Liver (tissue), 9 donors: ENCODE measurements around the gene RTN1. TPM values are rescaled to one million over a fixed set of nuclear protein-coding genes. Genes with fewer than 3 reads are reported as not detected.

Experiments used
- DNase-seq: peaks from one replicate; pipeline ENCODE4 v3.0.0-alpha.2; 2017; ENCODE audit warnings: low spot score
- H3K27ac ChIP-seq, 2 donors: one replicate each; pipeline ENCODE4 v1.7.0; 2013; ENCODE audit warnings: inconsistent platforms in 2 of 2, low read length in 2 of 2, control low read depth in 1 of 2, low read depth in 1 of 2, mild to moderate bottlenecking in 1 of 2
- H3K27me3 ChIP-seq, 4 donors: one replicate each; pipeline versions ENCODE4 v1.6.1 to v1.7.0; 2013; ENCODE audit warnings: low read length in 3 of 4, inconsistent platforms in 1 of 4, mild to moderate bottlenecking in 1 of 4, moderate library complexity in 1 of 4; ENCODE audit not compliant: control insufficient read depth in 4 of 4, insufficient read depth in 4 of 4
- H3K36me3 ChIP-seq, 4 donors: one replicate each; pipeline versions ENCODE4 v1.6.1 to v1.7.0; 2013; ENCODE audit warnings: low read length in 3 of 4, mild to moderate bottlenecking in 3 of 4, low read depth in 1 of 4, moderate library complexity in 1 of 4; ENCODE audit not compliant: control insufficient read depth in 4 of 4, insufficient read depth in 3 of 4
- H3K4me1 ChIP-seq, 4 donors: one replicate each; pipeline versions ENCODE4 v1.6.1 to v1.7.0; 2013; ENCODE audit warnings: low read length in 3 of 4, mild to moderate bottlenecking in 3 of 4, moderate library complexity in 1 of 4; ENCODE audit not compliant: control insufficient read depth in 4 of 4, insufficient read depth in 4 of 4
- H3K4me3 ChIP-seq, 3 donors: one replicate each; pipeline versions ENCODE4 v1.6.1 to v1.7.0; 2013; ENCODE audit warnings: low read length in 3 of 3, control low read depth in 1 of 3, low read depth in 1 of 3, mild to moderate bottlenecking in 1 of 3
- H3K9ac ChIP-seq, 2 donors: one replicate each; pipeline ENCODE4 v1.7.0; 2013; ENCODE audit warnings: low read length in 2 of 2, mild to moderate bottlenecking in 2 of 2, moderate library complexity in 2 of 2, control low read depth in 1 of 2, low read depth in 1 of 2
- H3K9me3 ChIP-seq, 4 donors: one replicate each; pipeline versions ENCODE4 v1.6.1 to v1.7.0; 2013; ENCODE audit warnings: low read length in 3 of 4; ENCODE audit not compliant: control insufficient read depth in 4 of 4
- ATF3 ChIP-seq: IDR thresholded peaks from 2 replicates; pipeline ENCODE4 v1.6.1; 2016; ENCODE audit warnings: antibody characterized with exemption
- CTCF ChIP-seq: fragments of 150-350 bp; IDR thresholded peaks from 2 replicates; pipeline ENCODE4 v1.5.1; 2017; ENCODE audit warnings: improper control_type of control experiment, low read depth, low read length; ENCODE audit not compliant: missing input control
- EGR1 ChIP-seq, 2 donors: IDR thresholded peaks; 2 replicates each; pipeline ENCODE4 v1.6.1; 2016 to 2018; ENCODE audit warnings: antibody characterized with exemption in 2 of 2, low read depth in 2 of 2
- FOXA1 ChIP-seq: IDR thresholded peaks from 2 replicates; pipeline ENCODE4 v1.6.1; 2016; ENCODE audit warnings: antibody characterized with exemption
- FOXA2 ChIP-seq: IDR thresholded peaks from 2 replicates; pipeline ENCODE4 v1.6.1; 2016; ENCODE audit warnings: antibody characterized with exemption
- GABPA ChIP-seq, 2 donors: IDR thresholded peaks in 1 of 2; conservative IDR thresholded peaks in 1 of 2; 2 replicates each; pipeline ENCODE4 v1.6.1; 2016; ENCODE audit warnings: antibody characterized with exemption in 2 of 2, mild to moderate bottlenecking in 1 of 2, moderate library complexity in 1 of 2
- HNF4A ChIP-seq, 2 donors: conservative IDR thresholded peaks; 2 replicates each; pipeline ENCODE4 v1.6.1; 2016; ENCODE audit warnings: antibody characterized with exemption in 2 of 2, mild to moderate bottlenecking in 2 of 2
- HNF4G ChIP-seq: IDR thresholded peaks from 2 replicates; pipeline ENCODE4 v1.6.1; 2016; ENCODE audit warnings: antibody characterized with exemption
- JUND ChIP-seq, 2 donors: IDR thresholded peaks; 2 replicates each; pipeline ENCODE4 v1.6.1; 2016; ENCODE audit warnings: antibody characterized with exemption in 2 of 2
- MAX ChIP-seq: IDR thresholded peaks from 2 replicates; pipeline ENCODE4 v1.6.1; 2016; ENCODE audit warnings: antibody characterized with exemption
- NR2F2 ChIP-seq: IDR thresholded peaks from 2 replicates; pipeline ENCODE4 v1.6.1; 2016; ENCODE audit warnings: antibody characterized with exemption
- RAD21 ChIP-seq, 2 donors: IDR thresholded peaks; 2 replicates each; pipeline ENCODE4 v1.6.1; 2016; ENCODE audit warnings: antibody characterized with exemption in 2 of 2, mild to moderate bottlenecking in 2 of 2
- REST ChIP-seq: IDR thresholded peaks from 2 replicates; pipeline ENCODE4 v1.6.1; 2016; ENCODE audit warnings: antibody characterized with exemption, mild to moderate bottlenecking
- RXRA ChIP-seq, 2 donors: IDR thresholded peaks; 2 replicates each; pipeline ENCODE4 v1.6.1; 2017 to 2018; ENCODE audit warnings: antibody characterized with exemption in 2 of 2, mild to moderate bottlenecking in 1 of 2
- SP1 ChIP-seq: IDR thresholded peaks from 2 replicates; pipeline ENCODE4 v1.6.1; 2018; ENCODE audit warnings: antibody characterized with exemption, mild to moderate bottlenecking
- TAF1 ChIP-seq: conservative IDR thresholded peaks from 2 replicates; pipeline ENCODE4 v1.6.1; 2016; ENCODE audit warnings: antibody characterized with exemption, mild to moderate bottlenecking
- YY1 ChIP-seq: IDR thresholded peaks from 2 replicates; pipeline ENCODE4 v1.6.1; 2016; ENCODE audit warnings: antibody characterized with exemption, mild to moderate bottlenecking
- ZBTB33 ChIP-seq: IDR thresholded peaks from 2 replicates; pipeline ENCODE4 v1.6.1; 2016; ENCODE audit warnings: antibody characterized with exemption
- WGBS: extraction: QIAGEN DNeasy Blood & Tissue Kit; methylation state at CpG from one replicate; pipeline ENCODE4 v1.1.7; 2013; 5-methylcytosine and 5-hydroxymethylcytosine counted together
- polyA plus RNA-seq, 2 donors: library from polyadenylated mRNA; stranded (reverse) in 1 of 2; unstranded in 1 of 2; fragments of 200-250 nt in 1 of 2; fragments of >200 nt in 1 of 2; fragmentation: Nextera tagmentation in 1 of 2; extraction: Ambion mirVana in 1 of 2; gene quantifications; one replicate each; pipeline versions ENCODE4 v1.2.1 to v1.2.3, GENCODE V29; 2013 to 2015
- total RNA-seq, 2 donors: library from RNA; depleted of rRNA; stranded (reverse); fragments of >200 nt; gene quantifications; one replicate each; pipeline ENCODE4 v1.2.3, GENCODE V29; 2014
- donor health status: healthy.
- donor health status: healthy.
- donor health status: healthy.
- donor health status: healthy.
- donor health status: healthy.

Gene RTN1
- total and polyA plus RNA-seq, 4 donors, result 0.08 to 1.8 (median 0.37) TPM

- H3K9me3 ChIP-seq, result no peaks in the 10 kb centered on the region
- whole genome bisulfite sequencing, result 86% methylated on average over 3 of the region's 3 CpGs
- H3K4me1 ChIP-seq, result no peaks in the 10 kb centered on the region
- TF ChIP-seq ATF3, result no peak
- no peak for TF ChIP-seq NR2F2
- TF ChIP-seq FOXA1, result no peak
- no peak for TF ChIP-seq YY1
- TF ChIP-seq SP1, result no peak
- TF ChIP-seq HNF4G, result no peak
- TF ChIP-seq RXRA (IDR thresholded peaks at IDR 0.05), result no peak
- TF ChIP-seq GABPA (IDR thresholded peaks at IDR 0.05 in 1 of 2, conservative IDR thresholded peaks at IDR 0.05 in 1 of 2), result no peak
- TF ChIP-seq REST, result no peak
- TF ChIP-seq JUND (IDR thresholded peaks at IDR 0.05), result no peak
- no peak overlapping the region for H3K4me3 ChIP-seq
- no peak overlapping the region for H3K9ac ChIP-seq
- H3K27me3 ChIP-seq, result no peaks in the 10 kb centered on the region
- H3K36me3 ChIP-seq, result no peaks in the 10 kb centered on the region
- DNase-seq, result no peak
- H3K27ac ChIP-seq, result no peak overlapping the region
Observed at GRCh38 chr14:59588101-59588500, 282.5 kb downstream of the RTN1 start.

- no peak for TF ChIP-seq RXRA (IDR thresholded peaks at IDR 0.05)
- no peak for TF ChIP-seq NR2F2
- TF ChIP-seq CTCF, result no peak
- no peak for TF ChIP-seq MAX
- TF ChIP-seq HNF4A (conservative IDR thresholded peaks at IDR 0.05), result no peak
- no peak for TF ChIP-seq FOXA2
- no peak for TF ChIP-seq JUND (IDR thresholded peaks at IDR 0.05)
- TF ChIP-seq FOXA1, result no peak
- TF ChIP-seq TAF1, result no peak
- TF ChIP-seq GABPA (IDR thresholded peaks at IDR 0.05 in 1 of 2, conservative IDR thresholded peaks at IDR 0.05 in 1 of 2), result no peak
- no peak for TF ChIP-seq HNF4G
- TF ChIP-seq REST, result no peak
- TF ChIP-seq YY1, result no peak
- no peak for TF ChIP-seq EGR1 (IDR thresholded peaks at IDR 0.05; ENCODE audit: low read depth in 2 of 2)
- no peak for TF ChIP-seq ATF3
- TF ChIP-seq RAD21 (IDR thresholded peaks at IDR 0.05), result no peak
- no peak for TF ChIP-seq ZBTB33
- no peak for TF ChIP-seq SP1
- H3K27me3 ChIP-seq, result no peaks in the 10 kb centered on the region
- no peak overlapping the region for H3K27ac ChIP-seq
- no peaks in the 10 kb centered on the region for H3K9me3 ChIP-seq
- H3K36me3 ChIP-seq, result no peaks in the 10 kb centered on the region
- WGBS, result 77% methylated on average over 10 of the region's 10 CpGs
- no peak overlapping the region for H3K9ac ChIP-seq
- no peak for DNase-seq
- H3K4me3 ChIP-seq, result no peak overlapping the region
- no peaks in the 10 kb centered on the region for H3K4me1 ChIP-seq
Observed at GRCh38 chr14:59585891-59586554, 284.6 kb downstream of the RTN1 start.
